Hepatocyte (in vitro differentiated cells): ENCODE data around the gene PSMA7.
"Not testable (repeated sequence)": the region's sequence is repeated elsewhere in the genome, so short reads cannot be mapped to it uniquely, and the experiment has no call there.

Experiments
- EZH2 ChIP-seq: fragments of 200-600 bp; sonication (generic); IDR thresholded peaks from 2 replicates; pipeline ENCODE4 v1.6.1; 2016; ENCODE audit warnings: antibody characterized with exemption, mild to moderate bottlenecking, borderline replicate concordance
- TF ChIP-seq, protein P1 (sequence below): fragments of 200-600 bp; sonication (generic); IDR thresholded peaks from 2 replicates; pipeline ENCODE4 v1.5.1; 2016; ENCODE audit warnings: antibody characterized with exemption, mild to moderate bottlenecking; ENCODE audit not compliant: poor library complexity

DNA sequence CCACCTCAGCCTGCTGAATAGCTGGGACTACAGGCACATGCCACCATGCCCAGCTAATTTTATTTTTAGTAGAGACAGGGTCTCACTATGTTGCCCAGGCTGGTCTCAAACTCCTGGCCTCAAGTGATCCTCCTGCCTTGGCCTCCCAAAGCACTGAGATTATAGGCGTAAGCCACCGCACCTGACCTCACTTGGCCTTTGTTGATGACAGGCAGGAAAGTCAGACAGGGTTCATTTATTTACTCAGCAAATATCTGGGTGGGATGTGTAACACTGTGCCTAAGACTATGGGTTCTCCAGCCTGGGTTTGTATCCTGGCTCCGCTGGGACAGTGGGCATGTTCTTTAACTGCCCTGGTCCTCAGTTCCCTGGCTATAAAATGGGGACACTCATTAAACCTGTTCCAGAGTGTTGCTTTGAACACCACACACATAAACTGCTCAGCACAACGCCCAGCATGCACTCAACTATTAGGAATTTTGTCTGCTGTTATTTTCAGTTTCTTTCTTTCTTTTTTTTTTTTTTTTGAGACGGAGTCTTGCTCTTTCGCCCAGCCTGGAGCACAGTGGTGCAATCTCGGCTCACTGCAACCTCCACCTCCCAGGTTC lies 27.3 kb downstream of the PSMA7 start:
- TF ChIP-seq, protein P1, sequence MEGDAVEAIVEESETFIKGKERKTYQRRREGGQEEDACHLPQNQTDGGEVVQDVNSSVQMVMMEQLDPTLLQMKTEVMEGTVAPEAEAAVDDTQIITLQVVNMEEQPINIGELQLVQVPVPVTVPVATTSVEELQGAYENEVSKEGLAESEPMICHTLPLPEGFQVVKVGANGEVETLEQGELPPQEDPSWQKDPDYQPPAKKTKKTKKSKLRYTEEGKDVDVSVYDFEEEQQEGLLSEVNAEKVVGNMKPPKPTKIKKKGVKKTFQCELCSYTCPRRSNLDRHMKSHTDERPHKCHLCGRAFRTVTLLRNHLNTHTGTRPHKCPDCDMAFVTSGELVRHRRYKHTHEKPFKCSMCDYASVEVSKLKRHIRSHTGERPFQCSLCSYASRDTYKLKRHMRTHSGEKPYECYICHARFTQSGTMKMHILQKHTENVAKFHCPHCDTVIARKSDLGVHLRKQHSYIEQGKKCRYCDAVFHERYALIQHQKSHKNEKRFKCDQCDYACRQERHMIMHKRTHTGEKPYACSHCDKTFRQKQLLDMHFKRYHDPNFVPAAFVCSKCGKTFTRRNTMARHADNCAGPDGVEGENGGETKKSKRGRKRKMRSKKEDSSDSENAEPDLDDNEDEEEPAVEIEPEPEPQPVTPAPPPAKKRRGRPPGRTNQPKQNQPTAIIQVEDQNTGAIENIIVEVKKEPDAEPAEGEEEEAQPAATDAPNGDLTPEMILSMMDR = not testable (repeated sequence)
- TF ChIP-seq EZH2 = not testable (repeated sequence)
